ENCODE results near the gene SAMSN1.

SAMSN1 gene

GRCh38 chr21:14585122-14585521 lies 39.0 kb upstream of the SAMSN1 start:
- H3K4me1 ChIP-seq (ENCODE audit: insufficient read depth, low read length, severe bottlenecking): peaks cover 9% of the 10 kb centered on the region
- no peaks in the 10 kb centered on the region for H3K9me3 ChIP-seq (ENCODE audit: low read length)
- H3F3A ChIP-seq (ENCODE audit: insufficient read depth, low read length): no peaks in the 10 kb centered on the region
- H3K79me2 ChIP-seq (ENCODE audit: insufficient read depth, low read length): no peaks in the 10 kb centered on the region
- TF ChIP-seq EZH2 (IDR thresholded peaks at IDR 0.05; ENCODE audit: borderline replicate concordance, low read length): no peak
- TF ChIP-seq CTCF (IDR thresholded peaks at IDR 0.05; ENCODE audit: low read length): no peak
- H3K27ac ChIP-seq (ENCODE audit: low read depth, low read length, poor library complexity, severe bottlenecking): peak overlapping the region; percentile 39
- H3K4me3 ChIP-seq (ENCODE audit: low read depth, low read length, poor library complexity, severe bottlenecking): no peak overlapping the region
- H3K9me2 ChIP-seq (ENCODE audit: low read depth, low read length): no peaks in the 10 kb centered on the region
- peak overlapping the region; percentile 90; the same call in 1 of the 2 replicates for H2AFZ ChIP-seq (ENCODE audit: low read length)
- no peak overlapping the region for H3K4me2 ChIP-seq (ENCODE audit: low read length)
- no peaks in the 10 kb centered on the region for H3K36me3 ChIP-seq (ENCODE audit: insufficient read depth, low read length)
- no peak overlapping the region for H3K9ac ChIP-seq (ENCODE audit: low read length)
- H4K20me1 ChIP-seq (ENCODE audit: insufficient read depth, low read length): no peaks in the 10 kb centered on the region
- H3K27me3 ChIP-seq (ENCODE audit: insufficient read depth, low read length): no peaks in the 10 kb centered on the region

GRCh38 chr21:14584357-14585095 lies 38.4 kb upstream of the SAMSN1 start:
- Histone ChIP-seq H3K4me1 (ENCODE audit: insufficient read depth, low read length, severe bottlenecking) (peaks cover 3% of the 10 kb centered on the region), H3K9me2 (ENCODE audit: low read depth, low read length) (no peaks in the 10 kb centered on the region), H3K27me3 (ENCODE audit: insufficient read depth, low read length) (no peaks in the 10 kb centered on the region), H3F3A (ENCODE audit: insufficient read depth, low read length) (no peaks in the 10 kb centered on the region), H3K36me3 (ENCODE audit: insufficient read depth, low read length) (no peaks in the 10 kb centered on the region), H3K4me2 (ENCODE audit: low read length) (no peak overlapping the region), H3K27ac (ENCODE audit: low read depth, low read length, poor library complexity, severe bottlenecking) (peak overlapping the region; percentile 39), H3K4me3 (ENCODE audit: low read depth, low read length, poor library complexity, severe bottlenecking) (no peak overlapping the region), H3K9ac (ENCODE audit: low read length) (no peak overlapping the region), H3K79me2 (ENCODE audit: insufficient read depth, low read length) (no peaks in the 10 kb centered on the region), H3K9me3 (ENCODE audit: low read length) (no peaks in the 10 kb centered on the region), H4K20me1 (ENCODE audit: insufficient read depth, low read length) (no peaks in the 10 kb centered on the region), H2AFZ (ENCODE audit: low read length) (peak overlapping the region; percentile 90; the same call in 1 of the 2 replicates)
- TF ChIP-seq EZH2 (IDR thresholded peaks at IDR 0.05; ENCODE audit: borderline replicate concordance, low read length): no peak
- no peak for TF ChIP-seq CTCF (IDR thresholded peaks at IDR 0.05; ENCODE audit: low read length)

GRCh38 chr21:14583629-14584255 lies 37.6 kb upstream of the SAMSN1 start:
- no peak for TF ChIP-seq CTCF (IDR thresholded peaks at IDR 0.05; ENCODE audit: low read length)
- no peak for TF ChIP-seq EZH2 (IDR thresholded peaks at IDR 0.05; ENCODE audit: borderline replicate concordance, low read length)
- Histone ChIP-seq H4K20me1 (ENCODE audit: insufficient read depth, low read length) (no peaks in the 10 kb centered on the region), H3K9me3 (ENCODE audit: low read length) (no peaks in the 10 kb centered on the region), H3K27ac (ENCODE audit: low read depth, low read length, poor library complexity, severe bottlenecking) (no peak overlapping the region), H3K79me2 (ENCODE audit: insufficient read depth, low read length) (no peaks in the 10 kb centered on the region), H3K27me3 (ENCODE audit: insufficient read depth, low read length) (no peaks in the 10 kb centered on the region), H3K4me2 (ENCODE audit: low read length) (no peak overlapping the region), H3K4me3 (ENCODE audit: low read depth, low read length, poor library complexity, severe bottlenecking) (no peak overlapping the region), H2AFZ (ENCODE audit: low read length) (peak overlapping the region; percentile 72; the same call in 1 of the 2 replicates), H3K9me2 (ENCODE audit: low read depth, low read length) (no peaks in the 10 kb centered on the region), H3K4me1 (ENCODE audit: insufficient read depth, low read length, severe bottlenecking) (no peaks in the 10 kb centered on the region), H3K36me3 (ENCODE audit: insufficient read depth, low read length) (no peaks in the 10 kb centered on the region), H3K9ac (ENCODE audit: low read length) (no peak overlapping the region), H3F3A (ENCODE audit: insufficient read depth, low read length) (no peaks in the 10 kb centered on the region)

All from OCI-LY1 (cell line).